Stimulated activated CD4-positive, alpha-beta T cell treated with anti-CD3 and anti-CD28 coated beads, Interleukin-12 subunit alpha, Interleukin-12 subunit beta, amount 100 ng/mL, for 4 hours (primary cell): Measurements from ENCODE around the gene ZNF467.

Source experiments
- DNase-seq: peaks from one replicate; pipeline ENCODE4 v3.0.0-alpha.2; 2020

The ZNF467 gene, protein sequence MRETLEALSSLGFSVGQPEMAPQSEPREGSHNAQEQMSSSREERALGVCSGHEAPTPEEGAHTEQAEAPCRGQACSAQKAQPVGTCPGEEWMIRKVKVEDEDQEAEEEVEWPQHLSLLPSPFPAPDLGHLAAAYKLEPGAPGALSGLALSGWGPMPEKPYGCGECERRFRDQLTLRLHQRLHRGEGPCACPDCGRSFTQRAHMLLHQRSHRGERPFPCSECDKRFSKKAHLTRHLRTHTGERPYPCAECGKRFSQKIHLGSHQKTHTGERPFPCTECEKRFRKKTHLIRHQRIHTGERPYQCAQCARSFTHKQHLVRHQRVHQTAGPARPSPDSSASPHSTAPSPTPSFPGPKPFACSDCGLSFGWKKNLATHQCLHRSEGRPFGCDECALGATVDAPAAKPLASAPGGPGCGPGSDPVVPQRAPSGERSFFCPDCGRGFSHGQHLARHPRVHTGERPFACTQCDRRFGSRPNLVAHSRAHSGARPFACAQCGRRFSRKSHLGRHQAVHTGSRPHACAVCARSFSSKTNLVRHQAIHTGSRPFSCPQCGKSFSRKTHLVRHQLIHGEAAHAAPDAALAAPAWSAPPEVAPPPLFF

DNA sequence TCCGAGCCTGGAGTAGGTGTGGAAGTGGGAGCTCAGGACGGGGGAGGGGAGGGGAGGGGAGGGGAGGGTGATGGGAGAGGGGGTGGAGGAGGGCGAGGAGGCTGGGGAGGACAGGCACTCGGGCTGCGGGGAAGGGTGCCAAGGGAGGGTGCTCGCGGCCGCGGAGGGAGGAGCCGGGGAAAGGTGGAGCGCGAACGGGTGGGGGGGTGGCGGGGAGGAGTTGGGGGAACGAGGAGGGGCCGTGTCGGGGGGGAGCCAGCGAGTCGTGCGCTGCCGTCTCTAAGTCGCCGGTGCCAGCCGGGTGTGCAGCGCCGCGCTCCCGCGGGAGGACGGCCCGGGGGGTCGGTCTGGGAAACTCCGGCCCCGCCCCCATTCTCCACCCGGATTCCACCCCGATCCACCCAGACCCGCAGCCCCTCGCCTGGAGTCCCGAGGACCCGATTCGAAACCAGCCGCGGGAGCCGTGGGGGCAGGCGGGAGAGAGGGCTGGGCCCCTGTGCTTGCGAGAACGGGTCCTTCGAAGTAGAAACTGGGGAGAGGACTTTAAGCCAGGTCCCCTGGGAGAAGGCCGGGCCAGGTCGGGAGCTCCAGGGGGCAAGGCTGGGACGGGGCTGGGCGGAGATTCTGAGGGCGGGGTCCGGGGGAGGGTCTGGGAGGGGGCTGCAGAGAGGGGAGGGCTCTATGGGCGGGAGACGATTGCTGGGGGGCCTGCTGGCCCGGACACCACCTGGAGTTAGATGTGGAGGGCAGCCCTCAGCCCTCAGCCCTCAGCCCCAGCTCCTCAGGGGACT is at the start of gene ZNF467:
TSS of gene ZNF467 (minus strand) at position 143 of the 791 bp plus-strand sequence. CDS start 2,556 bp downstream, outside the sequence.
- peak; percentile 29 for DNase-seq

DNA sequence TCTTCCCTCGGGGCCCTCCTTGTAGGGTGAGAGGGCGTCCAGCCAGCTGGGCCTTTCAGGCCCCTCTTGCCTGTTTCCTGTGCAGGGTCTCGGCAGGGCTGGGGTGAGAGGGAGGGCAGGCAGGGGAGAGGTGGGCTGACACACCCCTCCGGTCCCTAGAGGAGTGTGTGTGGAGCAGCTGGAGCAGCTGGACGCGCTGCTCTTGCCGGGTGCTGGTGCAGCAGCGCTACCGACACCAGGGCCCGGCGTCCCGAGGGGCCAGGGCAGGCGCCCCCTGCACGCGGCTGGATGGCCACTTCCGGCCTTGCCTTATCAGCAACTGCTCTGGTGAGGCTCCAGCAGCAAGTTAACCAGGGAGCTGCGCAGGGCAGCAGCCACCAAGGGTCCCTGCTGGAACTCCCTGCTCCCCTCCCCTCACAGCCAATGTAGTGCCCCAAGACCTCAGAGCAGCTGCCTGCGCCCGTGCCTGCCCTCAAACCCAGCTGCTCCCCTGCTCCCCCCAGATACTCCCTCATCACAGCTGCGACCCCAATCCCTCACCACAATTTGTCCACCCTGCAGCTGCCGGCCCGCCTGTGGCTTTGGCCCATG is 49.1 kb upstream of the ZNF467 start:
- DNase-seq, result no peak

DNA sequence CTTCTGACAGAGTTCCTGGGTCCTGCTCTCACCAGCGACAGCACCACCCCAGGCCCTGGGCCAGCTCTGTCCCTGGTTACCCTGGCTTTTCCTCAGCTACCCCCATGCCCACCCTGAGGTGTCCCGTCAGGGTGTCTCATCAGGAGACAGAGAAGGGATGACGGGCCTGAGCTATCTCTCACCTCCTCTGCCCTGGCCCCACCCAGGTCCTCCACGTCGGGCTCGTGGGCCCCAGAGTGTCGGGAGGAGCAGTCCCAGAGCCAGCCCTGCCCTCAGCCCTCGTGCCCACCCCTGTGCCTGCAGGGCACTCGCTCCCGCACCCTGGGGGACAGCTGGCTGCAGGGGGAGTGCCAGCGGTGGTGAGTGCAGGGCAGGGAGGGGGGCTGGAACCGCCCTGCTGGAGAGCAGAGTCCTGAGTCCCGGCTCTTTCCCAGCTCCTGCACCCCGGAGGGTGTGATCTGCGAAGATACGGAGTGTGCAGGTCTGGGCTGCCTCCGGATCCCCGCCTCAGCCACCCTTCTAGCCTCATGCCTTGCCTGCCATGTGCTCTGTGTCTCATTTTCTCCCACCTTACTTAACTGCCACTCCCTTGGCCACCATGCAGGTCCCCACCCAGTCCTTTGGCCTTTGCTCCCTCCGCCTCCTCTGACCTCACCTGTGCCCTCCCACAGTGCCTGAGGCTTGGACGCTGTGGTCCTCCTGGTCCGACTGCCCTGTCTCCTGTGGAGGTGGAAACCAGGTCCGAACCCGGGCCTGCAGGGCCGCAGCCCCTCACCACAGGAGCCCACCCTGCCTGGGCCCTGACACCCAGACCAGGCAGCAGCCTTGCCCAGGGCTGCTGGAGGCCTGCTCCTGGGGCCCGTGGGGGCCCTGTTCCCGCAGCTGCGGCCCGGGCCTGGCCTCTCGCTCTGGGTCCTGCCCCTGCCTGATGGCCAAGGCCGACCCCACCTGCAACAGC is 48.1 kb upstream of the ZNF467 start:
- DNase-seq, result no peak

DNA sequence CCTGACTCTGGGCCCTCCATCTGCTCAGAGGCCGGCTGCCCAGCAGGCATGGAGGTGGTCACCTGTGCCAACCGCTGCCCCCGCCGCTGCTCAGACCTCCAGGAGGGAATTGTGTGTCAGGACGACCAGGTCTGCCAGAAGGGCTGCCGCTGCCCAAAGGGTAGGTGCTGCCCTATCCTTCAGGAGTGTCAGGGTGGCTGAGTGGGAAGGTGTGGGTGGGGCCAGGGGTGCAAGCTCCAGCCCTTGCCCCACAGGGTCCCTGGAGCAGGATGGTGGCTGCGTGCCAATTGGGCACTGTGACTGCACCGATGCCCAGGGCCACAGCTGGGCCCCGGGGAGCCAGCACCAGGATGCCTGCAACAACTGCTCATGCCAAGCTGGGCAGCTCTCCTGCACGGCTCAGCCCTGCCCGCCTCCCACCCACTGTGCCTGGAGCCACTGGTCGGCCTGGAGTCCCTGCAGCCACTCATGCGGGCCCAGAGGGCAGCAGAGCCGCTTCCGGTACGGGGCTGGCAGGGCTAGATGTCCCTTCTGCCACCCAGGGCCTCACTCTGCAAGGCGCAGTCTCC is 47.3 kb upstream of the ZNF467 start:
- DNase-seq, result no peak

DNA sequence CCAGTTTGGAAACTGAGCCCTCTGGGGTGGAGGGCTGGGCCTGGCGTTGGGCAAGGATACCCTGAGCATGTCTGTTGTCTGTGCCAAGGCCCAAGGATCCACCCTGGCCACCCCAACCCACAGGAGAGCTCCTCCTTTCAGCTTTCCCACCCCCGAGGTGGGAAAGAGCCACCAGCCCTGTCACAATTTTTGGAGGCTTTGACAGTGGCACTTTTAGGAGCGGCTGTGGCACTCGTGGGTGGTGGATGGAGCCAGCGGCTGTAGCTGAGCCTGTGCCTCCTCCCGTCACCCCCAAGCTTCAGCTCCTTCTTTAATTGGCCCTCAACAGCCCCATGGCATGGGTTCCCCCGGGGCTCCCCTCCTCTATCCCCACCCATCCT is 46.6 kb upstream of the ZNF467 start:
- no peak for DNase-seq

DNA sequence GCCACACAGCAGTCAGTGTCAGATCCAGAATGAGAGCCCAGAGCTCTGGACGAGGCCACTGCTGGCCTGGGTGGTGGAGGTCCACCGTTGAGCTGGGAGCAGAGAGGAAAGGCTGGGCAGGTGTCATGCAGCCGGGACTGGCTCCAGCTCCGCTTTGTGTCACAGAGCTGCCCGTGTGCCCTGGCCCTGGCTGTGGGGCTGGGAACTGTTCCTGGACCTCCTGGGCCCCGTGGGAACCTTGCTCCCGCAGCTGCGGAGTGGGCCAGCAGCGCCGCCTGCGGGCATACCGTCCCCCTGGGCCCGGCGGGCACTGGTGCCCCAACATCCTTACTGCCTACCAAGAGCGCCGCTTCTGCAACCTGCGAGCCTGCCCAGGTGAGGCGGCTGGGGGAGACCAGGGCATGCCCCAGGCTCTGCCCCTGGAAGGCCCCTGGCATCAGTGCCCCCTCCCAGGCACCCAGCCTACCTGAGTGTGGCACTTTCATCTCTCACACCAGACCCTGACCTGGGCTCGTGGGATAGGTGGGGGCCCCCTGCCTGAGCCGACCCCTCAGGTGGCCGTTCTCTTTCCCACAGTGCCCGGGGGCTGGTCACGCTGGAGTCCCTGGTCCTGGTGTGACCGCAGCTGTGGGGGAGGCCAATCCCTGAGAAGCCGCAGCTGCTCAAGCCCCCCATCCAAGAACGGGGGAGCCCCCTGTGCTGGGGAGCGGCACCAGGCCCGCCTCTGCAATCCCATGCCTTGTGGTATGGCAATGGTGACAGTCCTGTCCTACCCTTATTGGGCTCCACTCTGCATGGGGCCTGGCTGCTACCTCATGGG is 46.0 kb upstream of the ZNF467 start:
- DNase-seq, result no peak

DNA sequence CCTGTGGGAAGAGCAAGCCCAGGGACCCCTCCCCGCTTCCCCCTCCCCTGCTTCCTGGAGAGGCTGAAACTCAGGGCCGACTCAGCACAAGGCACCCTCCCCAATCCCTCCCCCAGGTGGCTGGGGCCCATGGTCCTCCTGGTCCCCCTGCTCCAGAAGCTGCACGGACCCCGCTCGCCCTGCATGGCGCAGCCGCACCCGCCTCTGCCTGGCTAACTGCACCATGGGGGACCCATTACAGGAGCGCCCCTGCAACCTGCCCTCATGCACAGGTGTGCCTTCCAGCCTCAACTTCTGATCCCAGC is 45.1 kb upstream of the ZNF467 start:
- no peak for DNase-seq

DNA sequence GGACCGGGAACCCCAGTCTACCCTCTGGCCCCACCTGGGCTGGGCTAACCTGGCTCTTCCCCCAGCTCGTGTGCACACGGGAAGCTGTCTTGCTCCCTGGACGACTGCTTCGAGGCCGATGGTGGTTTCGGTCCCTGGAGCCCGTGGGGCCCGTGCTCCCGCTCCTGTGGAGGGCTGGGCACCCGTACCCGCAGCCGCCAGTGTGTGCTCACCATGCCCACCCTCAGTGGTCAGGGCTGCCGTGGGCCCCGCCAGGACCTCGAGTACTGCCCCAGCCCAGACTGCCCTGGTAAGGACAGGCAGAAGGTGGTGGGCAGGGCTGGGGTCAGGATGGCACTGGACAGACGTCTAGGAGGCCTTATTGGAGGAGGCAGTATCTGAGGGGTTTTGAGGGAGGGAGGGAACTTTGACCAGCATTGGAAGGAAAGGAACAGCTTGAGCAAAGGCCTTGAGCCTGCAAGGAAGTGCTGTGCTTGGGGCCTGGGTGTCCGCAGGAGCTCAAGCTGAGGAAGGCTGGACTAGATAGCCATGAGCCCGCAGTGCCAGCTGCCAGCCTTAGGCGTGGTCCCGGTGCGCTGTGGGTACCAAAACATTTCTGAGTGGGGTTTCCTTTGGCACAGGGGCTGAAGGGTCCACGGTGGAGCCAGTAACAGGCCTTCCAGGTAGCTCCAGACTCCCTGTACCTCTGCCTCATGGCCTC is 44.6 kb upstream of the ZNF467 start:
- no peak for DNase-seq

DNA sequence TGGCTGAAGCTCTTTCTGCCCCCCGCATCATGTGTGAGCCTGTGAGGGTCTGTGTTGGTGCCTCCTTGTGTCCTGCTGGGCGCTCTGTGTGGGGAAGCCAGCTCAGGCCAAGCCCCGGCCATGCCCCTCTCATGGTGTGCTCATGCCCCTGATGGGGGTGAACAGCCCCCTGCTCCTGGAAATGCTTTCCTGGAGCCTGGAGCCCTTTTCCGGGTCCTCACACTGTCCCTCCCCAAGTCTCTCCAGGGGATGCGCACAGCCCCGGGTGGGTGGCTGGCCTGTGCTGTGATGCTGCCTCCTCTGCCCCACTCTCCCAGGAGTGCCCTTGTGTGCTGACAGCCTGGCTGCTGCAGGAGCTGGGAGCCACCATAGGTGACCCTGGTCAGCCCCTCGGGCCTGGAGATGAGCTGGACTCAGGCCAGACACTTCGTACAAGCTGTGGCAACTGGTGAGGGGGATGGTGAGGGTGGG is 43.9 kb upstream of the ZNF467 start:
- no peak for DNase-seq

DNA sequence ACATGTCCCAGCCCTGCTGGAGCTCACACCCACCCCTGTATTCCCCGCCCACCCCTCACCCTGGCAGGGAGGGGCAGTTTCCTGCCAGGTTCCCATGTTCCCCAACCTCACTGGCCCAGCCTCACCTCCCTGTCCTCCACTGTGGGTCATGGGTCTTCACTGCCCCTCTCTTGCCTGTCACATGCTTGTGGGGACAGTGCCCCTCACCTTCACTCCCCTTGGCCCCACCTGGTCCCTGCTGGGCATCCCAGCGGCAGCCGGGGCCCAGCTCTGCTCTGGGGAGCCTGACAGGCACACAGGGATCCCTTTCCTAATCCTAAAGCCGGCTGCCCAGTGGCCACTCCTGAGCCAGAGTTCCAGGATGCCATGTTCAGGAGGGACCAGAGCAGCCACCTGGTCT is 43.4 kb upstream of the ZNF467 start:
- no peak for DNase-seq

DNA sequence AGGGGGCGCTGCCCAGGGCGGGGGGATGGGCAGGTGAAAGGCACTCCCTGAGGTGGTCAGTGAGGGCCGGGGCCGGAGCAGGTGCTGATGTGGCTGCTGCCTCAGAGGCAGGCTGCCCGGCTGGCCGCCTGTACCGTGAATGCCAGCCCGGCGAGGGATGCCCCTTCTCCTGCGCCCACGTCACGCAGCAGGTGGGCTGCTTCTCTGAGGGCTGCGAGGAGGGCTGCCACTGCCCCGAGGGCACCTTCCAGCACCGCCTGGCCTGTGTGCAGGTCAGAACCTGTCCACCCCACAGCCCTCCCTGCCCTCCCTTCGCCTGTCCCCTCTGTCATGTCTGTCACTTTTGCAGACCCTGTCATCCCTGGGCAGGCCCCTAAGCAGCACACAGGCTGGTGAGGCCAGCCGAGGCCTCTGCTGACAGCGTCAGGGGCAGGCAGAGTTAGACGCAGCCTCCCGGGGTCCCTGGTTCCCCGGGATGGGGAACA is 42.9 kb upstream of the ZNF467 start:
- DNase-seq, result no peak

DNA sequence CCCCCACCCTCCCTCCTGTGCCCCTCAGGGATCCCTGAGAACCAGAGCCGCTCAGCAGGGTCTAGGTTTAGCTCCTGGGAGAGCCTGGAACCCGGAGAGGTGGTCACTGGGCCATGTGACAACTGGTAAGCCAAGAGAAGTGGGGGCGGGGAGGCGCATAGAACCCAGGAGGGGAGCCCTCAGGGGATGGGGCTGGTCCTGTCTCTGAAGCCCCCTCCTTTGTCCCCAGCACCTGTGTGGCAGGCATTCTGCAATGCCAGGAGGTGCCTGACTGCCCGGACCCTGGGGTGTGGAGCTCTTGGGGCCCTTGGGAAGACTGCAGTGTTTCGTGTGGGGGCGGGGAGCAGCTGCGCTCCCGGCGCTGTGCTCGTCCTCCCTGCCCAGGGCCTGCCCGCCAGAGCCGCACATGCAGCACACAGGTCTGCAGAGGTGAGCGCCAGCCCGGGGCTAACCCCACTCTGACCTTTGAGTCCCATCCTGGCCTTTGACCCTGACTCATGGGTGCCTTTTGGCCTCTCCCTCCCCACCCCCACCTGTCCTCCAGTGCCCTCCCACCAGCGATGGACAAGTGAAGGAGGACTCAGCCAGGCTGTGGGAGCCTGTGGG is 42.4 kb upstream of the ZNF467 start:
- no peak for DNase-seq

DNA sequence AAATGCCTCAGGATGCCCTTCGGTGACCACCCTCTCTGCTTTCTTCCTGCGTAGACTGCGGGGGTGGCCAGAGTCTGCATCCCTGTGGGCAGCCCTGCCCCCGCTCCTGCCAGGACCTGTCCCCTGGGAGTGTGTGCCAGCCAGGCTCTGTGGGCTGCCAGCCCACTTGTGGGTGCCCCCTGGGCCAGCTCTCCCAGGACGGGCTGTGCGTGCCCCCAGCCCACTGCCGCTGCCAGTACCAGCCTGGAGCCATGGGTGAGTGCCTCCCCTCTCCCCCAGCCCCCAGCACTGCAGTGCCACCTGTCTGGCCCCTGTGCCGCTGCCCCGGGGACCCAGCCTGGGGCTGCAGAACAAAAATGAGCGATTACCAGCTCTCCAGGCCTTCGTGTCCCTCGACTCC is 41.7 kb upstream of the ZNF467 start:
- DNase-seq, result no peak

DNA sequence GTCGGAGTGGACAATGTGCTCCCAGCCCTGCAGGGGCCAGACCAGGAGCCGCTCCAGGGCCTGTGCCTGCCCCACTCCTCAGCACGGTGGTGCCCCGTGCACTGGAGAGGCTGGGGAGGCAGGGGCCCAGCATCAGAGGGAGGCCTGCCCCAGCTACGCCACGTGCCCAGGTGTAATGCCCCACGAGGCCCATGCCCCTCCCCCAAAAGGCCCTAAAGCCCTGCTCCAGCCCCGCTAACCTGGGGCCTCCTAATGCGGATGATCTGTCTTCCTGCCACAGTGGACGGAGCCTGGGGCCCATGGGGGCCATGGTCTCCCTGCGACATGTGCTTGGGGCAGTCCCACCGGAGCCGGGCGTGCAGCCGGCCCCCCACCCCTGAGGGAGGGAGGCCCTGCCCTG is 41.1 kb upstream of the ZNF467 start:
- DNase-seq, result no peak

DNA sequence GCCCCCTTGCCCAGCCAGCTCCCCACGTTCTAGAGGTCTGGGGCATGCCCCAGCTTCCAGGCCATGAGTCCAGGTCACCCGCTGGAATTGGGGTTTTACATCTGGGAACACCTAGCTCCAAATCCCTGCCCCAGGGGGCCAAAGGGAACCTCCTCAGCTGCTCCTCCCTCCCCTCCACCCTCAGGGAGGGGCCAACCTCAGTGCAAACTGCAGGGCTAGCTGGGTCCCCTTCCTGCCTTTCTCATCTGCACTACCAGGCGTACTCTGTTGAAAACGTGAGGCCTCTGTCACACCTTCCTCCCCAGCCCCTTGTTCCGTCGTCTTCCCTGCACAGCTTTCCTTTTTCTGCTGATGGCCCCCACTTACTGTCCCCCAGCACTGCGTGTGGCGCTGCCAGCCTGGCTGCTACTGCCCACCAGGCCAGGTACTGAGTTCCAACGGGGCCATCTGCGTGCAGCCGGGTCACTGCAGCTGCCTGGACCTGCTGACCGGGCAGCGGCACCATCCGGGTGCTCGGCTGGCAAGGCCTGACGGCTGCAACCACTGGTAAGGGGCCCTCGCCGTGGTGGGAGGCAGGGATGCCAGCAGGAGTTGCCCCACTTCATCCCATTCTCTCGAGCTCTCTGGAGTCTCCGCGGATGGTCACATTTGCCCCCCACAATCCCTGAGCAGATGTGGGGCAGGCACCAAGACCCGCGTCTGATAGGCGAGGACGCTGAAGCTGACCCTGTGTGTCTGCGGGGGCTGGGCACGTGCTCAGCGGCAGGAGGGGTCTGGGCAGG is 40.1 kb upstream of the ZNF467 start:
- no peak for DNase-seq

DNA sequence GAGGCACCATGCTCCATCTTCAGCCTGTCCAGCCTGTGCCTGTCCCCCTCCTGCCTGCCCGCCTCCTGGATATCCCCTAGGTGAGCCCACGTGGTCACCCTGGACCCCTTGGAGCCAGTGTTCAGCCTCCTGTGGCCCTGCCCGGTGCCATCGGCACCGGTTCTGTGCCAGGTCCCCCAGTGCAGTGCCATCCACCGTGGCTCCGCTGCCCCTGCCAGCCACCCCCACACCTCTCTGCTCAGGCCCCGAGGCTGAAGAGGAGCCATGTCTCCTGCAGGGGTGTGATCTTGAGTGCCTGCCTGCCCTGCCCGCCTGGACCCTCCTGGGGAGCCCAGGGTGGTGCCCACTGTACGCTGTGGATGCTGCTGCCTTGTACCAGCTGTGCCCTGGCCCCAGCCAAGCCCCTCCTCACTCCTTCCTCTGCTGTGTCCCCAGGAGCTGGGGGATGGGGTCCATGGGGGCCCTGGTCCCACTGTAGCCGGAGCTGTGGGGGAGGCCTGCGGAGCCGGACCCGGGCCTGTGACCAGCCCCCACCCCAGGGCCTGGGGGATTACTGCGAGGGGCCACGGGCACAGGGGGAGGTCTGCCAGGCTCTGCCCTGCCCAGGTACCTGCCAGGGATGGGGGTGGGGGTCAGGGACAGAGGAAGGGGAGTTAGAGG is 38.6 kb upstream of the ZNF467 start:
- DNase-seq, result no peak

DNA sequence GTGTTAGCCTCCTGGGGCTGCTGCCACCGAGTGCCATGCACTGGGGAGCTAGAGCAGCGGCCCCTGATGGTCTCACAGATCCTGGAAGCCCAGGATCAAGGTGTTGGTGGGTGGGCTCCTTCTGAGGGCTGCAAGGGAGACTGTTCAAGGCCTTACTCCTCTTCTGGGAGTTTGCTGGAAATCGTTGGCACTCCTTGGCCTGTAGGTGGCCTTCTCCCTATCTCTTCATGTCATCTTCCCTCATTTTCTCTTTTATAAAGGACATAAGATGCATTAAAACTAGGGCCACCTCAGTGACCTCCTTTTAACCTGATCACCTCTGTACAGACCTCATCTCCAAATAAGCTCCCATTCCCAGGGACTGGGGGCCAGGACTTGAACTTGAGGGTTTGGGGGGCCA is 37.8 kb upstream of the ZNF467 start:
- no peak for DNase-seq

DNA sequence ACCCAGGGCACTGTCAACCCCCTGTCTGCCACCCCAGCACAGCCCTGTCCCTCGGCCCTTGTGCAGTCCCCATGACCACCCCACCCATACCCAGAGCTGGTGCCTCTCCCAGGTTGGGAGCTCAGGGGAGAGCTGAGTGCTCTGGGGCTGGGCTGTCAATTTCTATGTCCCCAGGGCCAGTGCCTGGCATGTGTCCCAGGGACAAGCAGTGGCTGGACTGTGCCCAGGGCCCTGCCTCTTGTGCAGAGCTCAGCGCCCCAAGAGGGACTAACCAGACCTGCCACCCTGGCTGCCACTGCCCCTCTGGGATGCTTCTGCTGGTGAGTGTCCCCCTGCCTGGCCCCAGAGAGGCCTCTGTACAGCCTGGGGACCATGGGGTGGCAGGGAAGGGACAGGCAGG is 35.8 kb upstream of the ZNF467 start:
- DNase-seq, result no peak
